ENCODE data around the gene TMPRSS11E.
"Not testable (repeated sequence)": the region's sequence is repeated elsewhere in the genome, so short reads cannot be mapped to it uniquely, and the experiment has no call there.

Gene TMPRSS11E

DNA sequence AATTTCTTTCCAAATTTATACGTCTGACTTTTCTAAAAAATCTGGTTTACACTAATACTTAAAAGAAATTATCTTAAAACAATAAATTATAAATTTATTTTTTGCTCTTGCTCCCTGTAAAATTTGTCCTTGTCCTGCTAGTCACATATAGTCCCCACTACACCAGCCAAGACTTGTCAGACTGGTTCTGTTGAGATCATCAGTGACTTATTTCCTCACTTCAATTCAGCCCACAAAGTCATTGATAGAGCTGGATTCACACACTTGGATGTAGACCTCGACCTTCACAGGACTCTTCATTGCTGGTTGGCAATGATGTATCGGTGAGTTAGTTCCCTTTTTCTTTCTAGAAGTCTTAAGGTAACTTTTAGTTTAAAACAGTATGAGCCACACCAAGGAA is at the start of gene TMPRSS11E:
TSS of gene TMPRSS11E (plus strand) at position 263 of the 400 bp plus-strand sequence. CDS start at position 313, 50 bp downstream.
- DNase-seq: no peak

DNA sequence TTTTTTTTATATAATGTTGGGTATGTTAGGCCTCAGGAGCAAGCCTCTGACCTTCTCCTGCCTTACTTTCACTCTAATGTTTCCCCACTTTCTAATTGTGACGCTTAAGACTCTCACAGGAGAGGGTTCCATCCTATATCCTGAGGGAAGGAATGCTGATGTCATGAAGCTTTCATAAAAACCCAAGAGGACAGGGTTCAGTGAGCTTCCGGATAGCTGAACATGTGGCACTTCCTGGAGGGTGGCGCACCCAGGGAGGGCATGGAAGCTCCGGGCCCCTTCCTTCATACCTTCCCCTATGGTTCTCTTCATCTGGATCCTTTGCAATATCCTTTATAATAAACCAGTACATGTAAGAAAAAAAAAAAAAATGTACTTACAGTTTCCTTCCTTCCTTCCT is 48.0 kb upstream of the TMPRSS11E start:
- no peak for DNase-seq

DNA sequence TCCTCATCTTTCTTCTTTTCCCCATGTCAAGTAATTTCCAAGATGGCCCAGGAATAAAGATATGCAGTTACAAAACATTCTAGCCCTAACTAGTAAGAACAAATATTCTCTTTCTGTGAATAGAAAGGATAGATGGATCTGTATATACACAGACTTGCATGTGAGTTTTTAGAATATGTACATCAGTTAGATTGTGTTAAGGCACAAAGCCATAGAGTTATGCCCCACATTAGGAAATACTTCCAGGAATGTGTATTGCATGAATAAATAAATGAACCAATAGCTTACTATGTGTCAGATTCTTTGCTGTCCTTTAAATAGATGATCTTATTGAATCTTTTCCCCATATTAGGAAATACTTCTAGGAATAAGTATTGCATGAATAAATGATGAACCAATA is 46.0 kb upstream of the TMPRSS11E start:
- DNase-seq: peak; percentile 23

- DNase-seq: no peak
Measured at GRCh38 chr4:68404153-68404552, 43.1 kb upstream of the TMPRSS11E start.

GRCh38 chr4:68405718-68406478 is 41.4 kb upstream of the TMPRSS11E start:
- DNase-seq: not testable (repeated sequence)

- no peak for DNase-seq
Measured at GRCh38 chr4:68406479-68406859, 40.8 kb upstream of the TMPRSS11E start.

DNA sequence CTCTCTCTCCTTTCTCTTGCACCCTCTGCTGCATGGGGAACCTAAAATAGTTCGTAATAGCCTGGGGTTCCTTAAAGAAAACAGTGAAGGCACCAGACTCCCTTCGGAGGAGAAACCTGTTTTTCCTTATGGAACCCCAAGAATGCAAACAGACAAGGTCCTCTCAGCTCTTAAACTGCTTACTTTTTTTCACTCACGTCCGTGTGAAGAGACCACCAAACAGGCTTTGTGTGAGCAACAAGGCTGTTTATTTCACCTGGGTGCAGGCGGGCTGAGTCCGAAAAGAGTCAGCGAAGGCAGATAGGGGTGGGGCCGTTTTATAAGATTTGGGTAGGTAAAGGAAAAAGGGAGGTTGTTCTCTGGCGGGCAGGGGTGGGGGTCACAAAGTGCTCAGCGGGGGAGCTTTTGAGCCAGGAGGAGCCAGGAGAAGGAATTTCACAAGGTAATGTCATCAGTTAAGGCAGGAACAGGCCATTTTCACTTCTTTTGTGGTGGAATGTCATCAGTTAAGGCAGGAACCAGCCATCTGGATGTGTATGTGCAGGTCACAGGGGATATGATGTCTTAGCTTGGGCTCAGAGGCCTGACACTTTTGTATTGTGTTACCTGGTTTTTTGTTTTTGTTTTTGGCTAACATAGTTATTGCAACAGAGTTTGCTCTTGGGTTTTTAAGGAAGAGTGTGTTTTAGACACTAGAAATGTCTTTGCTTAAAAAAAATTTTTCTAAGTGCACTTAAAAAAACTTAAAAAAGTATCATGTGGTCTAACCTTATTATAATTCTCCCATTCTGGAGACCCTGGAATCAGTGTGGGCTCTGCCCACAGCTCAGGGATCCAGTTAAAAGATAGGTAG is 40.0 kb upstream of the TMPRSS11E start:
- DNase-seq: not testable (repeated sequence)

GRCh38 chr4:68407868-68408190 is 39.4 kb upstream of the TMPRSS11E start:
- no peak for DNase-seq

DNA sequence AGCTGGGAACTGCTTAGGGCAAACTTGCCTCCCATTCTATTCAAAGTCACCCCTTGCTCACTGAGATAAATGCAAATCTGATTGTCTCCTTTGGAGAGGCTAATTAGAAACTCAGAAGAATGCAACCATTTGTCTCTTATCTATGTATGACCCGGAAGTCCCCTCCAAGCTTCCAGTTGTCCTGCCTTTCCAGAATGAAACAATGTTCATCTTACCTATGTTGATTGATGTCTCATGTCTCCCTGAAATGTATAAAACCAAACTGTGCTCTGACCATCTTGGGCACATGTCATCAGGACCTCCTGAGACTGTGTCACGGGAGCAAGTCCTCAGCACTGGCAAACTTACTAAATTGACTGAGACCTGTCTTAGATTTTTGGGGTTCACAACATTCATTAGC is 37.1 kb upstream of the TMPRSS11E start:
- no peak for DNase-seq

DNA sequence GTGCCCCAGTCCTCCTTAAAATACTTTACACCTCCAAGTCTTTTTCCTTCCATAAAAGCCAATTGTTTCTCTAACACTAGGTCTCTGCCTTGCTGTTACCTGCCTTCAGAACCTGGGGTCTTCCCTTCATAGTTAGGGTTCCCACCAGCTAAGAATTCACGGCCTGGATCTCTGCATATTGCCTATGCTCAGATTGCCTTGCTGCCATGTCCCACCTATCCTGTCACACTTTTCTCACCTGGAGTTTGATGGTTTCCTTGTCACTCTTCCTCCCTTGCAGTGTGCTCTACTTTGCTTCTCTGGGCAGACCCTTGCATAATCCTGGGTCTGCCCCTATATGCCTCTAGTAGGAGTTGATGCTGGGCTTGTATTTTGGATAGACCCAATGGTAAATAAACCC is 36.6 kb upstream of the TMPRSS11E start:
- no peak for DNase-seq

DNA sequence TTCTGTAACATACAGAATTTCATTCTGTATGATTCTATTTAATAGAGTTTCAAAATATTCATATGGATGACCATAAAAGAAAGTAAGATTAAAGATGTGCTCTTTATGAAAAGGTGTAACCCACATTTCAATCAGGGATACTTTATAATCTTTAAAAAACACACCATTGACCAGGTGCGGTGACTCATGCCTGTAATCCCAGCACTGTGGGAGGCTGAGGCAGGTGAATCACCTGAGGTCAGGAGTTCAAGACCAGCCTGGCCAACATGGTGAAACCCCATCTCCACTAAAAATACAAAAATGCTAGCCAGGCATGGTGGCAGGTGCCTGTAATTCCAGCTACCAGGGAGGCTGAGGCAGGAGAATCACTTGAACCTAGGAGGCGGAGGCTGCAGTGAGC is 35.2 kb upstream of the TMPRSS11E start:
- DNase-seq: not testable (repeated sequence)

- DNase-seq: no peak
Measured at GRCh38 chr4:68416591-68416990, 30.7 kb upstream of the TMPRSS11E start.

DNA sequence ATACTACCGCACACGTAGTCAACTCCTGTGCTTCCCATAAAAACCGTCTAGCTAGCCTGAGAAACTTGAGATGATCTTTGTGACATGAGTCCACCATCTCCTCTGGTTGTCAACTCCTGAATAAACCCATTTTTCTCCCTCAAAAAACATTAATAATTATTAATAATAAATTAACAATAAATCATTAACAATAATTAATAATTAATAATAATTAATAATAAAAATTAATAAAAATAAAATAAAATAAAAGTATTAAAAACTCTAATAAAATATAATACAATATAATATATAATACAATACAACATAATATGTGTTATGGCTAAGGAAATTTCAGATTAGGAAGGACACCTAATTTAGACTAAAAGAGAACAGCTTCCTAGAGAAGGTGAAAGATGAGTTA is 20.7 kb upstream of the TMPRSS11E start:
- DNase-seq: no peak

DNA sequence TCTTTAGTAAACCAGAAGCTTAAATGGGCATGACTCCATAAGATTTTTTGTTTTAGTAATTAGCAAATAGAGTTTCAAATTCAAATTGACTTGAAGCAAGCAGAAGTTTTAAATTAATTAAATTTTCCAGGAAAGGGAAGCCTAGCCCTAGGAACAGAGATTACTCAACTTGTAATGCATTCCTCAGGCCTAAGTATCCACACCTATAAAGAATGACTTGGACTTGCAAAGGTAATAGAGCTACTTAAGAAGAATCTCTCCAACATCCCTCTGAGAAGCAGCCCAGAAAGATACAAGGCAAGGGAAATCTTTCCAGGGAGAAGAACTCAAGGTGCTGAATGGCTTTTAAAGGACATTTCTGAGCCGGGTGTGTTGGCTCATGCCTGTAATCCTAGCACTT is 16.9 kb upstream of the TMPRSS11E start:
- no peak for DNase-seq

- no peak for DNase-seq
Measured at GRCh38 chr4:68432320-68432719, 14.9 kb upstream of the TMPRSS11E start.

- DNase-seq: no peak
Measured at GRCh38 chr4:68433582-68433981, 13.7 kb upstream of the TMPRSS11E start.

GRCh38 chr4:68434277-68434676 is 13.0 kb upstream of the TMPRSS11E start:
- no peak for DNase-seq

GRCh38 chr4:68434836-68435235 is 12.4 kb upstream of the TMPRSS11E start:
- no peak for DNase-seq

- DNase-seq: no peak
Measured at GRCh38 chr4:68445111-68445510, 2.2 kb upstream of the TMPRSS11E start.

DNA sequence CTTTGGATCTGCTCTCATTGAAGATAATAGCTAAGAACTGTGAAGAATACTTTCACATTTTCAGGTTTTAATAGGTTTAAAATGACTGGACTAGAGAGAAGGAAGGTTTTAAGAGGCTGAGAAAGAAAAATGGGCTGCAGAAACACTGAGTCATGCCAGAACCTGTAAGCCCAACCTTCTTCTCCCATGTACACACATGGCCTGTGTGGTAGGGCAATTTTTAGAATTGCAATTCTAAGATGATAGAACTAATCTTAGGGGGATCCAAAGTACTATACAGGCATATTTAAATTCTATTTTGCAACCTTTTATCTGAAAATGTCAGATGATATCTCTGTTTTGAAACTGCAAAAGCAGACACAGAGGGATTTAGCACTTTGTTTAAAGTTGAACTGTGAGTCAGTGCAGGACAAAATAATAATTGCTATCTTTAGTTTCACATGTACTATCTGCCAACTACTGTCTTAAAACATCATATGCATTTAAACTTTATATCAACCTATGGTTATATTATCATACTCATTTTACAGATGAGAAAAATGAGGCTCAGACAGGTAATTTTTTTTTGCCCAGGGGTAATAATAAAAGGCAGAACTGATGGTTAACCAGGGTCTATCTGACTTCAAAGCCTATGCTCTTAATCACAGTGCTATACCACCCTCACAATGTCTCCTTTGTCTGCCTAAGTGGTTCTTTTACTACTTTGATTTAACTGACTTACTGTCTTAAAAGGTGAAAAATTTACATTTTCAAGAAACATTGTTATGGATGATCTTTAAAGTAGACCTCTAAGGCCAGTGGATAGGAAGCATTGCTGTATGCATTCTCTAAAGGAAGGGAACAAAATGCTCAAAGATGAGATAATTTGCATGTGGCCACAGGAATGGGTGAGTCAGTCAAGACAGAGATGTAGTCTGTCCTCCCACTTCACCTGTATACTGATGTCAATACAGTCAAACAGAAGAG is 4.3 kb downstream of the TMPRSS11E start:
- DNase-seq: no peak

- no peak for DNase-seq
Measured at GRCh38 chr4:68460085-68460484, 12.8 kb downstream of the TMPRSS11E start.

GRCh38 chr4:68461790-68462189 is 14.5 kb downstream of the TMPRSS11E start:
- no peak for DNase-seq

- DNase-seq: no peak
Measured at GRCh38 chr4:68462691-68463090, 15.4 kb downstream of the TMPRSS11E start.
